SW 1271 (cell line): ENCODE data around the gene NAB2.

Experiments used
- DNase-seq, 2 experiments: peaks; one replicate each; lab custom pipeline; 2025; lab: John Stamatoyannopoulos, UW

Gene NAB2

DNA sequence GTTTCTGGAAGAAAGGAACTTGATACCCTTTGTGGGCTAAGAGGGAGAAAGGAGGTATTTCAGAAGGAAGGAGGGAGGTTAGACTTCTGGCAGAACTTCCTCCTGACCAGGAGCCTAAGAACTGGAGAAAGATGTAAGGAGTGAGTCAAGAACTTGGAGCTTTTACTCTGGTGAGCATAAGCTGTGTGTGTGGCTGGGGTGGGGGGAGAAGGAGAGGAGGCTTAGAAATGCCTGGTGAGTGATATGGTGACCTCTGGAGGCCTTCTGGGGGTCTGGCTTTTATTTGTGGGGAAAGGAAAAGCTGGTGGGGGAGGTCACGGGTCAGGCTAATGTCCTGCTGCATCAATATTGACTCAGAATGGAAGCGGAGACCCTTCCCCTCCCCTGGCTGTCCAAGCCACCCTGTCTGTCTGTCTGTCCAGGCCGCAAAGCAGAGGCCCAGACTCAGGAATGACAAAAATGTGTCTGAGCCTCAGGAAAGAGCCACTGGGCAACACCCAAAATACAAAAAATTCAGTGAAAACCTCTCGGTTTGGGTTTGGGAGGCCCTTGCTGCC is 44.2 kb downstream of the NAB2 start:
- no peak for DNase-seq

DNA sequence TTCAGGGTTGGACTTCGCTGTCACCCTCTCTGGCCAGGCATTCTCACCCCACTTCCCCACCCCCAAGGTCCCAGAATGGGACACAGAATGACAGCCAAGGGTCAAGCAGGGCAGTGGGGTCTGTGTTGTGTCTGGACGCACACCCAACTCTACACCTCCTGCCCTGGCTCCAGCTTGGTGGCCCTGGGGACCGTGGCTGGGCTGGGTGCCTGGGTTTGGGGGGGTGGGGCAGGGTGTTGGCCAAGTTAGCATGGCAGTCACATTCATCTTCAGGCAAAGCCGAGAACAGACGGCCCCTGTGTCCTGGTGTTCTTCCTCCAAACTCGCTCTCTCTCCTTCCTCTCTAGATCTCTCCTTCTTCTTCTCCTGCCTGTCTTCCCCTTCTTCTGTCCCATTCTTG is 45.0 kb downstream of the NAB2 start:
- DNase-seq: no peak

DNA sequence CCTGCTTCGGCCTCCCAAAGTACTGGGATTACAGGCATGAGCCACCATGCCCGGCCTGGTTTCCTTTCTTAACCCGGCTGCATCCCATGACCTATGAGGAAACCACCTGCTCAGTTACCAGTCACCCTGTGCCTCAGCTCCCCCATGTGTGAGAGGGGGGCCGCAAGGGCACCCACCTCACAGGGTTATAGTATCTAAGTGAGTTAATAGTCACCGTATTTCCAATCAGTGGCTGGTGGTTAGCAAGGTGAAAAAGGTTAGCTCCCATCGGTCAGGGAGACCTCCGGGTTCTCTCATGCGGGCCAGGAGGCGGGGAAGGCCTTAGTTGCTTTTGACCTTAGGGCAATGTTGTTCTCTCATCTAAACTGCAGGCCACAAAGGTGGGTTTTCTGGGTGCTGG is 46.0 kb downstream of the NAB2 start:
- no peak for DNase-seq

DNA sequence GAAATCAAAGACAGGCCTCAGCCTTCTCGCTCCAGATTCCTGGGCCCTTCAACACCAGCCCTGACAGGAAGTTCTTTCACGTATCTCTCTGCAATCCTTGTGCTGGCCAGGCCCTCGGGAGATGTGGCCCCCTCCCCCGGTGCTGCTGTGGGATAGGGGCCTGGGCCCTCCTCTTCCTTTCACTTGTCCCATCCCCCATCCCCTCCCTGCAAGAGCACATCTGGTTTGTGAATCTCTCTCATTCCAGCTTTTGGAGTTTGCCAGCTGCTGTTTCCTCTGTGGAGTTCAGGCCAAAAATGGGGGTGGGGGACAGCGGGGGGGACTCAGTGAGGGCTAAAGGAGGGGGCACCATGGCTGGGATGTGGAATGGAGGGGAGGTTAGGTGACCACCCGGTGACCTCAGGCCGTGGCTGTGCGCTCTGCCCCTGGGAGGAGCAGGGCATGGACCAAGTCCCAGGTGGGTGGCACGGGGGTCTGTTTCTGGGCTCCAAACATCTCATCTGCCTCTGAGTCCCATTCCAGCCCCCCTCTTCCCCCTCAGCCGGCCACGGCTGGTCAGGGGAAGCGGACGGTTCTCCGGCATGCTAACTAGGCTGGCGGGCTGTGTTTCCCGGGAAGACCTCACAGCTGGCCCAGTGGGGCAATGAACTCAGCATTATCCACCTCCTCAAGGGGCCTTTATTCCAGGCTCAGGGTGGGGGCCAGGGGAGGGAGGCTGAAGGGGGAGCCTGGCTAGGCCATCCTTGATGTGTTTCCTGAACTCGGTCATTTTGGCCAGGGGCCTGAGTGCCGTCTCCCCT is 46.8 kb downstream of the NAB2 start:
- no peak for DNase-seq

DNA sequence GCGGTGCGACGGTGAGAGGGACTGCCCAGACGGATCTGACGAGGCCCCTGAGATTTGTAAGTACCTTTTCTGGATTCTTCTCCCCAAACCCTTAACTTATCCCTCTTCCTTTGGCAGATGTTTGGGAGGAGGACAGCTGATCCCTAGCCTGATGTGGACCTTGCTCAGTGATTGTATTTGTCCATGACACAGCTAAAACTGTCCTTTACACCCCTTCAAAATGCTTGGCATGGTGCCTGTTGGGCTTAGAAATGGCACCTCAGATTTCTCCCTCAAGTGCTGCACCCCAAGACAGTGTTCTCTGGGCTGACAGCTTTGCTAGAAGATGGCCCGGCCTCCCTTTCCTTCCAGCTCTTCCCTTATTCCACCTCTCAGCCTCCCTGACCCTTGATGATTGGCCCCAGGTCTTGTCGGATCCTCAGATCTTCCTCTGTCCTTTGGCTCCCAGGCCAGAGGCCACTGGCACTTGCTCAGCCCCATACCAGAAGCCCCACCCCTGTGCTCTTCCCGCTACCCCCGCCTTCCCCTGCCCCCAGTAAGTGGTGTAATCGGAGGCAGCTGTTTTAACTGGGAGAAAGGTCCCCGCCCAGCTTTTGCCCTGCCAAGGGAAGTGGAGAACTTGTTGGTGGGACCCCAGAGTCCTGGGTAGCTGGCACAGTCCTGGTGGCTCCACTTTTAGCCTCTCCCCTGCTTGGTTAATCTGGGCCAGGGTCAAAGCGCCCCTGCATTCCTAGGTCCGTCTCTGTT is 49.8 kb downstream of the NAB2 start:
- DNase-seq: no peak

- no peak for DNase-seq
Observed at GRCh38 chr12:57139796-57140649, 51.1 kb downstream of the NAB2 start.

- no peak for DNase-seq
Observed at GRCh38 chr12:57141249-57141648, 52.3 kb downstream of the NAB2 start.

GRCh38 chr12:57142121-57142520 is 53.2 kb downstream of the NAB2 start:
- DNase-seq: no peak

GRCh38 chr12:57142727-57143126 is 53.8 kb downstream of the NAB2 start:
- no peak for DNase-seq

DNA sequence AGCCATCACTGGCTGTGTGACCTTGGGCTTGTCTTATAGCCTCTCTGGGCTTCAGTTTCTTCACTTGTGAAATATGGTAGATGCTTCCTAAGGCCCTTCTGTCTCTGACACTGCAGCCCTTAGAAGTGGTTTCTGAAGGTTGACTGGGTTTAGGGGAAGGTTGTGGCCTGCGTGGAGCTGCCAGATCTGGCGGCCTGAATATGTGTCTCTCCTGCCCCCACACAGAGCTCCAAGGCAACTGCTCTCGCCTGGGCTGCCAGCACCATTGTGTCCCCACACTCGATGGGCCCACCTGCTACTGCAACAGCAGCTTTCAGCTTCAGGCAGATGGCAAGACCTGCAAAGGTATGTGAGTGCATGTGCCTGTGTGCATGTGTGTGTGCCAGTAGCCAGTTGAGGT is 54.5 kb downstream of the NAB2 start:
- DNase-seq: no peak
